GM19372 (cell line): Measurements from ENCODE around the gene PTPRG.

Experiments
- ATAC-seq: cut with Tn5 transposase; IDR thresholded peaks from one replicate; pipeline ENCODE4 v1.9.1; 2021; ENCODE audit warnings: mild to moderate bottlenecking, low read depth, moderate library complexity; ENCODE audit not compliant: unreplicated experiment

Gene PTPRG

DNA sequence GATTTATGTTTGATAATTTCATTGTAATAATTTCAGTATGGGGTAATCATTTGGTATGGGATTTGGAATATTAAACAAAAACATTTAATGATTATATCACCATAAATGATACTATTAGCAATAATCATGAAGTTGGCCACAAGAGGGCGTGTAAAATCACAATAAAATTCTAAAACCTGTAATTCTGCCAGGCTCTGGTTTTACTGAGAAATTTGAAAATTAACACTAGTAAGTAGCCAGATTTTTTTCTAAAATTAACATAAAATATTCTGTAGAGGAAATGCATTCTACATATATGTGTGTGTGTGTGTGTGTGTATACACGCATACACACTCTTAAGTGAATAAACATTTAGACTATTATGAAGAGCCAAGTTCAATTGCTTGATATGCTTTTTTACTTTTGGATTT lies 771.5 kb downstream of the PTPRG start:
- no peak for ATAC-seq

DNA sequence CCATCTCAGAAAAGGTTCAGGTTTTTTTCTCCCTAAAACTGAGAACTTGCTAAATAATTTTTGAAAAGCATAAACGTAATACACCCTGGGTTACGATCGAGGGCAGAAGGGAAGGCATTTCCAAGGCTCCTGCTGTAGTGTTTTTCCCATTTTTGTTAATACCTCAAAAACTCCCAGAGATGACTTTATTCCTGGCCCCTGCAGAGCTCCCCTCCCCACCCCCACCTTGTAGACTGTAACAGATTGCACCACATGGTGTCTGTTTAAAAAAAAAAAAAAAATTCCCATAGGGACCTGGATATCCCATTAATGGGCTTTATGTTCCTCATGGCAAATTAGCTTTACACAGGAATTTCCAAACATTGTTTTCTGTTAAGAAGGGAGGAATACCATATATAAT lies 773.8 kb downstream of the PTPRG start:
- ATAC-seq, result no peak

- no peak for ATAC-seq
These were observed 782.4 kb downstream of the PTPRG start for GRCh38 chr3:62343755-62344154.
